Neural crest cell (in vitro differentiated cells): ENCODE measurements around the gene PHKA2. TPM values are rescaled to one million over a fixed set of nuclear protein-coding genes. Genes with fewer than 3 reads are reported as not detected.

ENCODE experiments used
- DNase-seq: peaks from one replicate; pipeline ENCODE4 v3.0.0; 2021; ENCODE audit warnings: low read depth, mixed read lengths, low spot score
- H3K27ac Mint-ChIP-seq: one replicate; pipeline ENCODE4 v1.8.0; 2021; ENCODE audit warnings: mild to moderate bottlenecking, mixed read lengths; ENCODE audit not compliant: unreplicated experiment
- H3K27me3 Mint-ChIP-seq: 2 replicates; pipeline ENCODE4 v1.8.0; 2021; ENCODE audit warnings: low read depth, mild to moderate bottlenecking, mixed read lengths
- H3K36me3 Mint-ChIP-seq: 2 replicates; pipeline ENCODE4 v1.8.0; 2021; ENCODE audit warnings: low read depth, mild to moderate bottlenecking, mixed read lengths
- H3K4me1 Mint-ChIP-seq: 2 replicates; pipeline ENCODE4 v1.8.0; 2021; ENCODE audit warnings: mixed read lengths
- H3K4me3 Mint-ChIP-seq: one replicate; pipeline ENCODE4 v1.8.0; 2021; ENCODE audit warnings: mild to moderate bottlenecking, mixed read lengths
- H3K9me3 Mint-ChIP-seq: 2 replicates; pipeline ENCODE4 v1.8.0; 2021; ENCODE audit warnings: mixed read lengths
- CTCF ChIP-seq: fragments of 200-600 bp; sonication (generic); conservative IDR thresholded peaks from 2 replicates; pipeline ENCODE4 v1.5.0; 2021; ENCODE audit warnings: antibody characterized with exemption, mild to moderate bottlenecking
- total RNA-seq: library from RNA; stranded (reverse); gene quantifications from 2 replicates; pipeline ENCODE4 v1.2.1, GENCODE V29; 2021

PHKA2 gene
- total RNA-seq, 1 donor from 2014 or later = 28.0 TPM

- H3K4me1 Mint-ChIP-seq = peaks cover 10% of the 10 kb centered on the region
- peaks cover 2% of the 10 kb centered on the region for H3K36me3 Mint-ChIP-seq
- TF ChIP-seq CTCF = no peak
- no peak overlapping the region for H3K4me3 Mint-ChIP-seq
- no peak overlapping the region for H3K27ac Mint-ChIP-seq
- no peak for DNase-seq
- H3K27me3 Mint-ChIP-seq = peaks cover 6% of the 10 kb centered on the region
- H3K9me3 Mint-ChIP-seq = no peaks in the 10 kb centered on the region
Observed at GRCh38 chrX:18891548-18891945, 92.4 kb downstream of the PHKA2 start.

- Mint-ChIP-seq H3K27ac (no peak overlapping the region), H3K36me3 (peaks cover 2% of the 10 kb centered on the region), H3K4me1 (peaks cover 15% of the 10 kb centered on the region), H3K27me3 (peaks cover 11% of the 10 kb centered on the region), H3K9me3 (no peaks in the 10 kb centered on the region), H3K4me3 (no peak overlapping the region)
- no peak for TF ChIP-seq CTCF
- DNase-seq = no peak
Observed at GRCh38 chrX:18890724-18891547, 93.0 kb downstream of the PHKA2 start.

GRCh38 chrX:18890049-18890381, 93.9 kb downstream of the PHKA2 start:
- no peak for TF ChIP-seq CTCF
- H3K27ac Mint-ChIP-seq = no peak overlapping the region

GRCh38 chrX:18889346-18890048, 94.4 kb downstream of the PHKA2 start:
- no peak overlapping the region for H3K27ac Mint-ChIP-seq
- H3K27me3 Mint-ChIP-seq = peaks cover 14% of the 10 kb centered on the region
- no peak for DNase-seq
- no peaks in the 10 kb centered on the region for H3K9me3 Mint-ChIP-seq
- no peak overlapping the region for H3K4me3 Mint-ChIP-seq
- TF ChIP-seq CTCF = no peak
- peaks cover 15% of the 10 kb centered on the region for H3K4me1 Mint-ChIP-seq
- peaks cover 2% of the 10 kb centered on the region for H3K36me3 Mint-ChIP-seq

More at GRCh38 chrX:18890049-18890381, 93.9 kb downstream of the PHKA2 start:
- peaks cover 15% of the 10 kb centered on the region for H3K4me1 Mint-ChIP-seq
- H3K36me3 Mint-ChIP-seq = peaks cover 2% of the 10 kb centered on the region
- DNase-seq = no peak
- no peaks in the 10 kb centered on the region for H3K9me3 Mint-ChIP-seq
- H3K4me3 Mint-ChIP-seq = no peak overlapping the region
- peaks cover 14% of the 10 kb centered on the region for H3K27me3 Mint-ChIP-seq

GRCh38 chrX:18888281-18888680, 95.6 kb downstream of the PHKA2 start:
- no peak for TF ChIP-seq CTCF
- no peak for DNase-seq
- H3K36me3 Mint-ChIP-seq = peaks cover 2% of the 10 kb centered on the region
- H3K4me3 Mint-ChIP-seq = no peak overlapping the region
- H3K9me3 Mint-ChIP-seq = no peaks in the 10 kb centered on the region
- no peak overlapping the region for H3K27ac Mint-ChIP-seq
- H3K27me3 Mint-ChIP-seq = peaks cover 16% of the 10 kb centered on the region
- peaks cover 15% of the 10 kb centered on the region for H3K4me1 Mint-ChIP-seq
